ENCODE results near the gene NCBP2.

GRCh38 chr3:196942915-196943277, 568 bp upstream of the NCBP2 start:
- TF ChIP-seq CTCF (IDR thresholded peaks at IDR 0.05) (no peak), SMC3 (IDR thresholded peaks at IDR 0.05; ENCODE audit: low read depth, low read length) (no peak), FOXJ3 (CRISPR knock-in tag; IDR thresholded peaks at IDR 0.05) (no peak), TAF1 (IDR thresholded peaks at IDR 0.05; ENCODE audit: borderline replicate concordance, low read depth, low read length) (no peak), IRF3 (IDR thresholded peaks at IDR 0.05; ENCODE audit: low read depth, low read length) (no peak), CHD2 (IDR thresholded peaks at IDR 0.05; ENCODE audit: low read length, partially characterized antibody) (no peak), EZH2phosphoT487 (IDR thresholded peaks at IDR 0.05; ENCODE audit: borderline replicate concordance, low read depth) (no peak), GABPA (IDR thresholded peaks at IDR 0.05; ENCODE audit: low read depth) (no peak), PBX3 (IDR thresholded peaks at IDR 0.05) (no peak)

Measured in SK-N-SH (cell line).